Measurements from ENCODE around the gene CD69.

CD69 gene

DNA sequence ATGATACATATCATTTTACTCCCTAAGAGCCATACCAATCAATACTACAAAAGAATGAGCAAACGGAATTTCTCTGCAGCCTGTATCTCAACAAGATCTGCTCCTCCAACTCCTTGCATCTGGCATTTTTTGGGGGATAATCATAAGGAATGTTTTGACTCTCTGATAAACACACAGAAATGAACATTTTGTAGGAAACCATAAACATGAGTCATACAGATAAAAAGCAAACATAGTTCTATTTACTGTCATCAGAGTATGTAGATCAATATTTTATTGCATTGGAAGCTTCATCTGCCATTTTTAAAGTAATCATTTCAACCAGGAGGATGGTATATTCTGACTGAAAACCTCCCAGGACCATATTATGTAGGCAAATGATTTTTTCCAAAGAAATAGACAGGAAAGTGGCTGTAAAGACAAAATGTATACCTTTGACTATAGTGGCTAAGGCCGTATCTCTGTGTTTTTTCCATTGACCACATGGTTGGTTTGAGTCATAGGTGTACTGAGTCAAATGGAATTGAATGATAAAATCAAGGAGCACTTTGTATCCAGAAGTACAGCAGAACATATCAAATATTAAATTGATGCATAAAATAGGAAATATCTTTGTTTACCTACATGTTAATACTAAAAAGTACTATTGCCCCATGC lies 32.4 kb upstream of the CD69 start:
- no peak for DNase-seq (ENCODE audit: low read depth)
- no peak overlapping the region for H3K4me3 ChIP-seq (ENCODE audit: low read depth, low read length)

DNA sequence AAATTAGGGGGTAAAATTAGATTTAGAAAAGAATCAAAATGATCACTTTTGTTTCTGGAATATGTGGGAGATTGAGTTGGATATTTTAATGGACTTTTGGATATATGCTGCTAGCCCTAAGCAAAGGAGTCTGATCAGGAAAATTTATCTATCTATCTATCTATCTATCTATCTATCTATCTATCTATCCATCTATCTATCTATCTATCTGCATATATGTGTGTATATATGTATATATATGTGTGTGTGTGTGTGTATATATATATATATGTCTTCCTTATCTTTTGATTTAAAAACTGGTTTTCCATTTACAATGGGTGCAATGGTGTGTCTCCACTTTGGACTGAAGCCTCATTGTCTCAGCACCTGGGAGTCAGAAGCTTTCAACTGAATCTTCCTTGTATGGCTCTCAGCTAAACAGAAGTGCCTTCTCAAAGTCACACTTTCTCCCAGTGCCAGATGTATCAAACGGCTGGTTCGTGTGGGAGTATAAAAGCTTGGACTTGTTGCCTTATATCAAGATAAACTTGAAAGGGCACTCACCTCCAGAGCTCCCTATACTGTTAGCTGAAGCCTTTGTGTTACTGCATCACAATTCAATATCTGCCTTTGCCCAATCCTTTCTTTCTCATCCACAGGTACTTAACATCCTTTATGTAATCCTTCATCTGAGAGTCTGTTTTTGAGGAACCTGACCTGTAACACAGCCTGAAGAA lies 31.6 kb upstream of the CD69 start:
- no peak overlapping the region for H3K4me3 ChIP-seq (ENCODE audit: low read depth, low read length)
- DNase-seq (ENCODE audit: low read depth) = no peak
- TF ChIP-seq, protein P1, sequence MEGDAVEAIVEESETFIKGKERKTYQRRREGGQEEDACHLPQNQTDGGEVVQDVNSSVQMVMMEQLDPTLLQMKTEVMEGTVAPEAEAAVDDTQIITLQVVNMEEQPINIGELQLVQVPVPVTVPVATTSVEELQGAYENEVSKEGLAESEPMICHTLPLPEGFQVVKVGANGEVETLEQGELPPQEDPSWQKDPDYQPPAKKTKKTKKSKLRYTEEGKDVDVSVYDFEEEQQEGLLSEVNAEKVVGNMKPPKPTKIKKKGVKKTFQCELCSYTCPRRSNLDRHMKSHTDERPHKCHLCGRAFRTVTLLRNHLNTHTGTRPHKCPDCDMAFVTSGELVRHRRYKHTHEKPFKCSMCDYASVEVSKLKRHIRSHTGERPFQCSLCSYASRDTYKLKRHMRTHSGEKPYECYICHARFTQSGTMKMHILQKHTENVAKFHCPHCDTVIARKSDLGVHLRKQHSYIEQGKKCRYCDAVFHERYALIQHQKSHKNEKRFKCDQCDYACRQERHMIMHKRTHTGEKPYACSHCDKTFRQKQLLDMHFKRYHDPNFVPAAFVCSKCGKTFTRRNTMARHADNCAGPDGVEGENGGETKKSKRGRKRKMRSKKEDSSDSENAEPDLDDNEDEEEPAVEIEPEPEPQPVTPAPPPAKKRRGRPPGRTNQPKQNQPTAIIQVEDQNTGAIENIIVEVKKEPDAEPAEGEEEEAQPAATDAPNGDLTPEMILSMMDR (IDR thresholded peaks at IDR 0.05; ENCODE audit: control insufficient read depth, extremely low read depth, insufficient read depth) = no peak

More for the DNA sequence above, 32.4 kb upstream of the CD69 start:
- TF ChIP-seq, protein P1 (IDR thresholded peaks at IDR 0.05; ENCODE audit: control insufficient read depth, extremely low read depth, insufficient read depth) = no peak

DNA sequence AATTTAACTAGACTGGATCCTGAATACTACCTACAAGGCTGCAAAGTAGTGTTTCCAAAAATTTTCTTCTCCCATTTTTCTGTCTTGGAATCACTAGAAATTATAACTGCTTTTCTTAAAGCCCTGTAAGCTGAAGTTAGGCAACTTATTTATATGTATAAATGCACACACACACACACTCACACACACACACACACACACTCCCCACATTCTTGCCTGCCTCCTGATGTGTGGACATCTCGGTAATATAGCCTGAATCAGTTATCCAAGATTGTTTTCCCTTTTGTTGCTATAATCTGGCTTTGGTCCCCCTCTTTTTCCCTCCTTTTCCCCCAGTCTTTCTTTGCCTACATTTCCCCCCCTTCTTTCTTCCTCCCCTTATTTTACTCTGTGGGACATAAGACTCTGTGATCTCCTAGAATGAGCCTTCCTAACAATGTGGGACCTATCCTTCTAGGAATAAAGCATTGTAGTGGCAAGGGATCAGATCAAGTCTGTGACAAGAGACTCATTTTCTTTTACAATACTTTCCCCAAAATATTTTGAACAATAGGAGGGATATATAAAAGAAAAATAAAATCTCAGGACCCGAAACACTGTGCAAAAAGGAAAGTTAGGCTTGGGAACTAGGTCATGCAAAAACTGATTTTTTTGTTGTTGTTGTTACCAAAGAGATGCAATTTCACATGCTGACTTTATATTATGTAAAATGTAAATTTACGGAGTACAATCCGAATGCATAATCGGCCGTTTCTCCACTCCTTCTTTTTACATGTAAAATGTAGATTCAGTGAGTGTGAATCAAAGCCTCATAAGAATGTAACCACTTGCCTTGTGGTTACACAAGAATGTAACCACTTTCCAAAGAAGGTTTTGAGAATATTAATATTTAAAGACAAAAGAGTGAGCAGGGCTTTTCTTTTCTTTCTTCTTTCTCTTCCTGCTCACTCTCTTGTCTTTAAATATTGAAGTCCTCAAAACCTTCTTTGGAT lies 26.3 kb upstream of the CD69 start:
- no peak overlapping the region for H3K4me3 ChIP-seq (ENCODE audit: low read depth, low read length)
- DNase-seq (ENCODE audit: low read depth) = no peak
- TF ChIP-seq, protein P1 (IDR thresholded peaks at IDR 0.05; ENCODE audit: control insufficient read depth, extremely low read depth, insufficient read depth) = no peak

DNA sequence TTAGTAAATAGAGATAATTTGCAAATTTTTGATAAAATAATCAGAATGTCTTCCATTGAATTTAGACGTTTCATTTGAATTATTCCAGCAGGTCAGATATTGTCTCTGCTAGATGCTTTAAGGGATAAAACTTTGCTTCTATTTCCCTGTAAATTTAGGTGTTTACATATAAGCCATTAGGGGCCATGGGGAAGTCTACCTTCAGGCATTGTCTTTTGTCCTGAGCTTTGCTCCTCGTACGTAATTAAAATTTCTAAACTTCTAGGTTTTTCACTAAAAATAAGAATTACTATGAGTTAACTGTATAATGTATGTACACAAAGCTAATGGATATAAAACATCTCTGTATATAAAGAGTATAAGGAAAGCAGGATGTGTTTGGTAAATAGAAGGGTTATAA lies 24.1 kb upstream of the CD69 start:
- no peak for DNase-seq (ENCODE audit: low read depth)
- TF ChIP-seq, protein P1 (IDR thresholded peaks at IDR 0.05; ENCODE audit: control insufficient read depth, extremely low read depth, insufficient read depth) = no peak

DNA sequence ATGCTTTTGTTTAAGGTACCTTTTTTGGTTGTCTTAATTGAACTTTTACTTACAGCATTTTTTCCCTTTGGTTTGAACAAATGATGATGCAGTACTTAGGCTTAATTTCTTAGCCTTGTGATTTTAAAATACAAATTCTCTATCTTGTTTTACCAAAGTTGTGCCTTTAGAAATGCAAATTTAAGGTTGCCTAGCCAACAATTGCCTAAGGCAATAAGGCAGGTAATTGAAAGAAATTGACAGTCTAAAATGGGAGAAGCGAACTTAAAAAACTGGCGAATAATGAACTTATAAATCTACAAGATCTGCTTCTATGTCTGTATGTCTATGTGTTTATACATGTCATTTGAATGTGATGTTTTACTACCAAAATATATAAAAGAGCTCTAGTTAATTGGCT lies 23.6 kb upstream of the CD69 start:
- TF ChIP-seq, protein P1 (IDR thresholded peaks at IDR 0.05; ENCODE audit: control insufficient read depth, extremely low read depth, insufficient read depth) = no peak
- H3K4me3 ChIP-seq (ENCODE audit: low read depth, low read length) = no peak overlapping the region
- no peak for DNase-seq (ENCODE audit: low read depth)

More for the DNA sequence above, 24.1 kb upstream of the CD69 start:
- no peak overlapping the region for H3K4me3 ChIP-seq (ENCODE audit: low read depth, low read length)

DNA sequence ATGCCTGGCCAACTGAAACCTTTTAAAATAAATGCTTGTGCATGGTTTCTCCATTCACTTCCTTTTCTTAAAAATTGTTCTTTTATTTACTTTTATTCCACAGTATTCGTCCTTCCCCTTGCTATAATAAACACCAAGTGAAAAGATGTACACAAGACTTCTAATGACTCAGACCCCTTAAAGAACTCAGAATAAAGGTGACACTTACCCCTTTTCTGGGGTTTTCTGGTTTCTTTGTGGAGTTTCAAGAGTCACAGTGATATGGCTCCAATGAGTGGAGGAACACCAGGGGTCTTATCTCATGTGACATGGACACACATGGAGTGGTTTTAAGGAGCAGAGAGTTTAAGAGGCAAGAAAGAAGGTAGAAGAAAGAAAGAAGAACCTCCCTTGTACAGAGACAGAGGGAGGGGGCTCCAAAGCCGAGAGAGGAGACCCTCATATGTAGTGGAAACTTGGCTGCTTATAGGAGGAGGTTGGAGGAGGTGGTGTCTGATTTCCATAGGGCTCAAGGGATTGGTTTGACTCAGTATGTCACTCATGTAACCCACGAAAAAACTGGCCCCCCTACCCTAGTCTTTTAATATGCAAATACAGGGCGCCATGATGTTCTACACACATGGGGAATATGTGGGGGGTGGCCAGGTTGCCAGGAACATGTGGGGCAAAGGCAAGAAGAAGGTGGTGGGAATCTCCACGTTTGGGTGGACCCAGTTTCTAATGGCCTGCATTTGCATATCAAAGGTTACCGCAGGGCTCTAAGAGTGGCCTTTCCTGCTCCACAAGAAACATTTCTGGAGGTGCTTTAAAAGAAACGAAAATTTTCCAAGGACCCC lies 22.1 kb upstream of the CD69 start:
- no peak overlapping the region for H3K4me3 ChIP-seq (ENCODE audit: low read depth, low read length)
- DNase-seq (ENCODE audit: low read depth) = no peak
- TF ChIP-seq, protein P1 (IDR thresholded peaks at IDR 0.05; ENCODE audit: control insufficient read depth, extremely low read depth, insufficient read depth) = no peak

Measured in LNCaP clone FGC (cell line).